Stimulated activated CD4-positive, alpha-beta T cell treated with anti-CD3 and anti-CD28 coated beads, Interleukin-1b, Interleukin-23, amount 100 ng/mL, for 1 hour (primary cell): ENCODE results near the gene POLDIP3.
A peak's percentile ranks its signal among the peaks of the same experiment; 100 is the strongest.
"Not testable (repeated sequence)": the region's sequence is repeated elsewhere in the genome, so short reads cannot be mapped to it uniquely, and the experiment has no call there.

ENCODE experiments used
- DNase-seq, 2 donors: peaks; one replicate each; pipeline ENCODE4 v3.0.0-alpha.2; 2020; ENCODE audit warnings: low read depth in 2 of 2

The POLDIP3 gene

GRCh38 chr22:42586381-42586780 lies 28.3 kb downstream of the POLDIP3 start:
- no peak for DNase-seq

- DNase-seq, result no peak
Measured at GRCh38 chr22:42585096-42585495, 29.6 kb downstream of the POLDIP3 start.

GRCh38 chr22:42584364-42584940 lies 30.2 kb downstream of the POLDIP3 start:
- no peak for DNase-seq

GRCh38 chr22:42582987-42583386 lies 31.7 kb downstream of the POLDIP3 start:
- DNase-seq, result no peak

GRCh38 chr22:42581762-42582716 lies 32.6 kb downstream of the POLDIP3 start:
- DNase-seq, result peak; percentile 58 to 74

GRCh38 chr22:42581194-42581761 lies 33.4 kb downstream of the POLDIP3 start:
- not testable (repeated sequence) for DNase-seq

GRCh38 chr22:42580040-42580439 lies 34.6 kb downstream of the POLDIP3 start:
- DNase-seq, result not testable (repeated sequence)

GRCh38 chr22:42577623-42578240 lies 37.0 kb downstream of the POLDIP3 start:
- DNase-seq, result no peak

GRCh38 chr22:42577141-42577540 lies 37.5 kb downstream of the POLDIP3 start:
- not testable (repeated sequence) for DNase-seq

- DNase-seq, result not testable (repeated sequence)
Measured at GRCh38 chr22:42575996-42576574, 38.6 kb downstream of the POLDIP3 start.

GRCh38 chr22:42574468-42574867 lies 40.2 kb downstream of the POLDIP3 start:
- not testable (repeated sequence) for DNase-seq

- DNase-seq, result not testable (repeated sequence)
Measured at GRCh38 chr22:42574046-42574445, 40.6 kb downstream of the POLDIP3 start.

- not testable (repeated sequence) for DNase-seq
Measured at GRCh38 chr22:42571068-42571467, 43.6 kb downstream of the POLDIP3 start.

- DNase-seq, result not testable (repeated sequence)
Measured at GRCh38 chr22:42570580-42570979, 44.1 kb downstream of the POLDIP3 start.

- DNase-seq, result not testable (repeated sequence)
Measured at GRCh38 chr22:42567950-42568349, 46.7 kb downstream of the POLDIP3 start.

GRCh38 chr22:42565956-42566355 lies 48.7 kb downstream of the POLDIP3 start:
- no peak for DNase-seq

- no peak for DNase-seq
Measured at GRCh38 chr22:42564699-42565098, 50.0 kb downstream of the POLDIP3 start.

GRCh38 chr22:42563943-42564342 lies 50.7 kb downstream of the POLDIP3 start:
- DNase-seq, result not testable (repeated sequence)

- DNase-seq, result no peak
Measured at GRCh38 chr22:42562684-42563083, 52.0 kb downstream of the POLDIP3 start.

GRCh38 chr22:42562279-42562678 lies 52.4 kb downstream of the POLDIP3 start:
- no peak for DNase-seq

- no peak for DNase-seq
Measured at GRCh38 chr22:42561856-42562255, 52.8 kb downstream of the POLDIP3 start.

- no peak for DNase-seq
Measured at GRCh38 chr22:42560781-42561180, 53.9 kb downstream of the POLDIP3 start.
